Fibroblast of the conjunctiva (primary cell): ENCODE measurements around the gene BBX.
"Not testable (repeated sequence)": the region's sequence is repeated elsewhere in the genome, so short reads cannot be mapped to it uniquely, and the experiment has no call there.

Experiments used
- DNase-seq: peaks from one replicate; pipeline ENCODE4 v3.0.0-alpha.2; 2010; ENCODE audit warnings: low read depth

Gene BBX

DNA sequence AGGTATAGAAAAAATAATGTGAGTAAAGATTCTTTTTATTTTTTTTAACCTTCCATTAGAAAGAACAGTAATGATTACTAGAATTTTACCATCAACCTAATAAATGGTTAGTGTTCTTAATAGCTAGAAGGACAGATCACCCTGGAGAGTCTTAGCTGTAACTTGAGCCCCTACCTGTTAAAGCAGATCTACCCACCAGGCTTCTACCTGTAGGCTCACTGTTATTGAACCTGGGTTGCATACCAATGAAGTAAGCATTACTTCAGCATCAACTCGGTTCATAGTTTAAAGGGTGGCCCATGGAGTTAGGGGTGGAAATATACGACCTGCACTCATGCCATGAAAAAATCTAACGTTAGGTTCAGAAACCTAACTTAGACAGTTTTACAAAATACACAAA lies 280.4 kb downstream of the BBX start:
- DNase-seq, result no peak

GRCh38 chr3:107806021-107806420 lies 283.3 kb downstream of the BBX start:
- no peak for DNase-seq

DNA sequence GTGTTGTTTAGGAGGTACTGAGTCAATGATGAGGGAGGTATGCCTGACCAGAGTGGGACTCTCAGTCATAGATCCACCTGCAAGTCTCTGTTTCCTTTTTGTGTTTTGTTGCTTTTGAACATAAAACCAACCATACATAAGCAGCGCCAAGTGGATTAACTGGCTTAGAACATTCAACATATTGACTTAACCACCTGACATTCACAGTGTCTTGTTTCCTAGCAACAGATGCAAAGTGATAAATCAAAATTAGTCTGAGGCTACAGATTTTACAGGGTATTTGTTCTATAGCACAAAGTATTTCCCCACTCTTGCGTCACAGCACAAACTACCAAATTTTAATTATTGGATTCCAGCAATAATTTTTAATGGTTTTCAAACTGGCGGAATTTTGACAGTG lies 283.8 kb downstream of the BBX start:
- DNase-seq, result no peak

- no peak for DNase-seq
These were observed 287.7 kb downstream of the BBX start for GRCh38 chr3:107810171-107811071.

GRCh38 chr3:107813026-107813425 lies 290.3 kb downstream of the BBX start:
- no peak for DNase-seq

- DNase-seq, result no peak
These were observed 293.3 kb downstream of the BBX start for GRCh38 chr3:107816107-107816506.

DNA sequence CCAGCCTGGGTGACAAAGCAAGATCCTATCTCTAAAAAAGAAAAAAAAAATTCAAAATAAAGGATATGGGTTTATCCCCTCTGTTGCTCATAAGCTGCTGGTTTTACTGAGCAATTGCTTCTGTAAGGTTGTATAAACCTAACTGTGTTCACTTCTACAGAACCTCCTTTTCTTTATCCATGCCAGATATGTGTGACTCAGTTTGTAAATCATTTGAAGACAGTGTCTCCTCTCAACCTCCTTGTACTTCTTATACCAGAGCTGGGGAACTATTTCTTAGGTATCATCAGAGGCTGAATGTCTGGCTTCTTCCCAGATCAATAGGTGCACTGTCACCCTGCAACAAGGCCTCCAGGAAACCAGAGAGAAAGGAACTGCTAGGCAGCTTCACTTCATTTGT lies 294.3 kb downstream of the BBX start:
- no peak for DNase-seq

- DNase-seq, result no peak
These were observed 295.3 kb downstream of the BBX start for GRCh38 chr3:107818025-107818424.

DNA sequence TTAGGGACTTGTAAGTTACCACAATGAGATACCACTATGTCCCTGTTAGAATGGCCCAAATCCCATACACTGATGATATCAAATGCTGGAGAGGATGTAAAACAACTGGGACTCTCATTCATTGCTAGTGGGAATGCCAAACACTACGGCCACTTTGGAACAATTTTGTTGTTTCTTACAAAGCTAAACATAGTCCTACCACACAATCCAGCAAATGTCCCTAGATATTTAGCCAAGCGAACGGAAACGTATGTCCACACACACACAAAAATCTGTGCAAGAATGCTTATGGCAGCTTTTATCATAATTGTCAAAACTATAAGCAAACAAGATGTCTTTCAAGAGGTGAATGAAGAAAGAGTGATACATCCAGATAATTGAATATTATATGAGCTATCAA lies 296.9 kb downstream of the BBX start:
- DNase-seq, result no peak

GRCh38 chr3:107822308-107822707 lies 299.5 kb downstream of the BBX start:
- DNase-seq, result no peak

DNA sequence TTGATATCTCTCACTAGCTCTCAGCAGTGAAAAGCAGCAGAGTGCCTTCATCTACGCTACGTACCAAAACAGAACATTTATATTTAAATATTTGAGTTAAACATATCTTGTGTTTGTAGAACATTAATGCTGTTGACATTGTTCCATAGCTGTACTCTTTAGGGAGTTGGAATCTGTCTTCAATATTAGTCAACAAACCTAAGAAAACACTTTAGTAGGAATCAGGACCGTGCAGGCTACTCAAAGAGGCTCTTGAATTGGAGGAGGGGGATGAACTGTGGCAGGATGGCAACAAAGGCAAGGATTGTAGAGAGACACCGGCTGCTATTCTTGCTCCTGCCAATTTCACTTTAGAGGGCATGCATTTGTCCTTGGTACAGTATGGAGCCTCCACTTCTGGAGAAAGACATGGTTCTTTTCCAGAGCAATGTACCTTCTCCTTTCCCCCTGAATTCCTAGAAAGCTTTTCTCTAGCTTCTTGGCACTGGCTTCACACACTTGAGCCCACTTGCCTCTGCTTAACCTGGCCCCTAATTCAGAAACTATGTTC lies 302.1 kb downstream of the BBX start:
- no peak for DNase-seq

DNA sequence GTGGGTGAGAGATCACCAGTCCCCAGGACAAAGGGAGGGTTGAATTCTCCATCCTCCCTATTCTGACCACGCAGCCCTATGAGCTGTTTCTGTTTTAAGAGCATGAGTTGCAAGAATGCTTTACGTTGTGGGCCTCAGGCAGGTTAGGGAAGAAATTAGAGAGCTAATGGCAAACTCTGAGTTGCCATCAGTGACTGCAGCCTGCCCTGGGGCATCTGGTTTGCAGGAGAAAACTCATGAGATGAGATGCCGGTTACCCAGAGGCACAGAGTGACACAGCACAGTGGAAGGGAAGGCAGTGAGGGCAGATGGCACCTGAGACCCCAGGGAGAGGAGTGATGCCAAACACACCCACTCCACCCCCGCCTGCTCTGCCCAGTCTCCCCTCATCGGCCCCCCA lies 302.8 kb downstream of the BBX start:
- no peak for DNase-seq

- DNase-seq, result no peak
These were observed 304.0 kb downstream of the BBX start for GRCh38 chr3:107826727-107827126.

DNA sequence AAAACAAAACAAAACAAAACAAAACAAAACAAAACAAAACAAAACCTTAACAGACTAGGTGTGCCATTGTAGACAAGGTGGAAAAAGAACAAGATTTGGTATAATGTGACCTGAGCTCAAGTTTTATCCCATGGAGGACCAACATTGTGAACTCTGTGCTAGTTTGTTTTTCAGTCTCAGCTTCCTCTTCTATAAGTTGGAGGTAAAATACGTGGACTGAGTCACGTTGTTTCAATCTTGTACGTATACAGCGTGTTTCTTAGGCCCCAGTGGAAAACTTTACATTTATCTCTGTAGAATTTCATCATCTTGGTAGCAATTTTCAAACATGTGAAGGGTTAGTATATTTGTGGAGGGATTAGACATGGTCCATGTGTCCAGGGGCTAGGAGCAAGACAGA lies 306.4 kb downstream of the BBX start:
- no peak for DNase-seq

- DNase-seq, result no peak
These were observed 308.8 kb downstream of the BBX start for GRCh38 chr3:107831590-107831989.

GRCh38 chr3:107833043-107833442 lies 310.3 kb downstream of the BBX start:
- no peak for DNase-seq

DNA sequence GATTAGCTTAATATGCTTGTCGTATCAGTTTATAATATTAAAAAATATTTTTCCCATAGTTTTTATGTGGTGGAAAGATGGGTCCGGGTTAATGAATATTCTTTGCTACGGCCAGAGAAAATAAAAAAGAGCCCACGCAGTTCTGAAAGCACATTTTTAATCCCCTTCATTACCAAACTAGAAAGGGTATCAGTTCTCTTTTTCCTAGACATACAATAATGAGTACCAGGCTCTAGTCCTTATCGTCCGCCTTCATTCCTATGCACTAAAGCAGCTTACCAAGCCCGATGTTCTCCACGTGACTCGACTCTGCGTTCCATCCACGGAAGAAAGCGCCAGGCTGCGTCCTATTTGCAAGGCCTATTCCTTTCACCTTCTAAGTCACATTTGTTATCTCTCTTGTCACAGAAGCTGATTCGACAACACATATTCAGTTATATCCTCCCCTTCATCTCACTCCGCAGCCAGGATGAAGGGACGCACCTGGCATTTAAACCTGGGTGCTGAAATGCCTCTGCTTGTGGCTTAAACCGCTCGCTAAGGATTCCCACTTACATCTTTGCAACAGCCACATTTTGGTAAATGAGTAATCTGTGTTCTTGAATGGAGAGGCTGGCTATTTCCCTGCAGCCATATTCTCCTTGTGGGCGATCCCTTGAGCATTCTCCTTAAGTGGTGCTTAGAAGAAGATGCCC lies 311.1 kb downstream of the BBX start:
- no peak for DNase-seq

DNA sequence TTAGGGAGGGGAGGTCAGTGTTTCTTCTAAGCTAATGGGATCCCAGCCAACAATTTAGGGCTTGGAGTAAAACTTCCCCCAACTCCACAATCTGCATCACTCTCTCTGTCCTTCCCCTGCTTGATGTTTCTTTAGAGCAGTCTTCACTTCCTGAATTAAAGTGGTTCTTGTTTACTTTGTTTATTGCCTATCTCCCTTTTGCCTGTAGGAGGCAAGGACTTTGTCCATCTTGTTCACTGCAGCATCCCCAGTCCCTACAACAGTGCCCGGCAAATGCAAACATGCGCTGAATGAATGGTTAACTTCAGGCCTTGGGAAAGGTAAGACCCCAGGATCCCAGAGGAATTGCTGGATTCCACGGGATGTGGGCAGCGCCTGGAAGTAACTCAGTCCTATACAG lies 312.2 kb downstream of the BBX start:
- DNase-seq, result not testable (repeated sequence)

DNA sequence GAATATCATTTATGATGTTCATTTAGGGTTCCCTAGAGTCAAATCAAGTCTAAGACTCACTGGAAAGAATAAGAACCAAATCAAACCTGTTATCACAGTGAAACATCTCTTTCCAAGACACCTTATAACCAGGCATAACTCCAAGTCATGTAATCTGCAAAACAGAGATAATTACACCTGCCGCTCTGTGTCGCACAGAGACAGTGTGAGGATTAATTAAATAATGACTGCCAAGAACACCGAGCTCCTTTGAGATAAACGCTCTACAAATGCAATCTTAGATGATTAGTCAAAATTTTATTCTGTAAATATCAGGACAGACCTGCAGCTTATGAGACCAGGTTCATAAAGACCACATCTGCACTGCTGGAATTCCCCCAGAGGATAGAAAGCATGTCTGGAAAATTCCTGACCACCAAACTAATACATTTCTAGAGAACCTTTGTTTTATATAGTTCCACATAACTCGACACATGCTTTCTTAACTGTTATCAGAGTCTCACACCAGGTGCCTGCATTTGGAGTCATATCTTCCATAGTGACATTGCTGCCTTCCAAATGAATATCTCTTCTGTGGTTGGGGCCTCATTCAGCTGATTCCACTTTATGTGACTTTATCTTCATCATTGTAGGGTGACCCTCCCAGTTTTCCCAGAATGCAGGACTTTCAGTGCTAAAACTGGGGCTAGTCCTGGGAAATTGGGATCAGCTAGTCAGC lies 315.3 kb downstream of the BBX start:
- DNase-seq, result no peak

DNA sequence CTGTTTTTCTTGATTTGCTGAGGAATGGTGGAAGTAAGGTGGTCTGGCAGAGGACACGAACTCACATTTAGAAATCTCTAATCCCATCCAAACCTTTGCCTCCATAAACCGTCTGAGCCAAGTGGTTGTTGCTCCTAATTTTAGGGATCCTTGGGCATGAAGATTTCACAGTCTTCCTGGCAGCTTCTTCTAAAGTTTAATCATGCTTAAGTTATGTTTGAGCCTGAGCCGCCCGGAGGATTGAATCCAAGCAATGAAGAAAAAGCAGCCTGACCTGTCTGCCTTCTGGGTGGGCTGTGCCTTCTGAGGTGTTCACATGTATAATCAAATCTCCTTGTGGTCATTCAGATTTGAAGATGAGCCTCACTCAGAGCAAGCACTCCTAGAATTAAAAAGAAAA lies 319.1 kb downstream of the BBX start:
- no peak for DNase-seq

DNA sequence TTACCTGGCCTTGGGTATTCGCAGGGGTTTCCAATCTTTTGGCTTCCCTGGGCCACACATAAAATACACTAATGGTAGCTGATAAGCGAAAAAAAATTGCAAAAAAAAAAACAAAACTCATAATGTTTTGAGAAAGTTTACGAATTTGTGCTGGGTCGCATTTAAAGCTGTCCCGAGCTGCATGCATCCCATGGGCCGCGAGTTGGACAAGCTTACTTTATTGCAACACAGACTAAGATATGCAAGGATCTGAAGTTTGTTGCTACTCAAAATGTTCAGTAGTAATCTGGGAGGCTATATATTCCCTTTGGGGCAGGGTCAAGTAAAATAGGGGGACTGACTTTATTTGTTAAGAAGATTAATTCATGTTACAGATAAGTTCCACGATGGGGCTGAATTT lies 320.2 kb downstream of the BBX start:
- DNase-seq, result no peak
